Posterior vena cava (tissue), 2 donors: Measurements from ENCODE around the gene FGFBP1. TPM values are rescaled to one million over a fixed set of nuclear protein-coding genes. Genes with fewer than 3 reads are reported as not detected.

Experiments used
- DNase-seq: peaks from one replicate; pipeline ENCODE4 v3.0.0-alpha.2; 2020; ENCODE audit warnings: low spot score
- intact Hi-C, 2 donors: fragments of 100-400 bp; cut with DNase I; formaldehyde crosslinking; loops; one replicate each; pipeline versions ENCODE4 v1.14.1 to v1.14.2; 2022 to 2023
- total RNA-seq, 2 donors: library from RNA; stranded (reverse); fragmentation: NEBNext Ultra II Directional; extraction: Animal tissue kit (Norgen Biotek cat#: 25700); gene quantifications; one replicate each; pipeline ENCODE4 v1.2.1, GENCODE V29; 2021
- donor health status: DM: yes; HTN: yes; CAD: no.
- donor health status: DM: yes; HTN: yes; CAD: no.

FGFBP1 gene
- total RNA-seq, 2 donors from 2014 or later, result not detected

GRCh38 chr4:15890246-15890829 is 48.2 kb downstream of the FGFBP1 start:
- DNase-seq, result no peak
- intact Hi-C loops, result no loop called here

DNA sequence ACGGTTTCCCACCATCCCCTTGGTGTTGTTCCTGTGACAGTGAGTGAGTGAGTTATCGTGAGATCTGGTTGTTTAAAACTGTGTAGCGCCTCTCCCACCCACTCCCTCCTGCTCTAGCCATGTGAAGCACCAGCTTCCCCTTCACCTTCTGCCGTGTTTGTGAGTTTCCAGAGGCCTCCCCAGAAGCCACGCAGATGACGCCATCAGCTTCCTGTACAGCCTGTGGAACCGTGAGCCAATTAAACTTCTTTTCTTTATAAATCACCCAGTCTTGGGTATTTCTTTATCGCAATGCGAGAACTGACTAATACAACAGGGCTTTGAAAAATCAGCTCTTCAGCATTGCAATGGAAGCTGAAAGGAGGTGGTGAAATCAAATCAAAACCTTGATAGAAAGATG is 50.0 kb downstream of the FGFBP1 start:
- intact Hi-C loops, result loop anchor here (10.0 kb wide), 2 partner anchors 66 to 84 kb away; no protein-coding TSS in a partner anchor
- DNase-seq, result no peak

Other genes starting within 250 kb of the FGFBP1 start
- 10 to 100 TPM; 19.3 to 26.2 TPM for gene BST1, start 235.7 kb downstream of the FGFBP1 start, total RNA-seq
- 10 to 100 TPM; 12.1 to 16.1 TPM for gene CD38, start 160.4 kb downstream of the FGFBP1 start, total RNA-seq
- gene FGFBP2, start 24.4 kb upstream of the FGFBP1 start, total RNA-seq, result 1 to 10 TPM in 1 of 2 donors, under 1 TPM in 1; 0.52 to 1.8 TPM
- gene PROM1, start 145.3 kb upstream of the FGFBP1 start, total RNA-seq, result under 1 TPM in 1 of 2 donors, not detected in 1; 0.43 TPM